K562 (cell line): ENCODE results near the gene DEFB131A.
"Not testable (repeated sequence)": the region's sequence is repeated elsewhere in the genome, so short reads cannot be mapped to it uniquely, and the experiment has no call there.

Experiments
- CHD2 ChIP-seq: IDR thresholded peaks from 2 replicates; pipeline ENCODE4 v1.6.1; 2011; ENCODE audit warnings: low read depth, low read length
- CTCF ChIP-seq, 3 experiments: IDR thresholded peaks in 2 of 3; conservative IDR thresholded peaks in 1 of 3; 2 replicates each; pipeline ENCODE4 v1.5.1; 2011 to 2012; ENCODE audit warnings: low read length in 3 of 3, mild to moderate bottlenecking in 3 of 3, control low read depth in 2 of 3, improper control_type of control experiment in 1 of 3, inconsistent platforms in 1 of 3, low read depth in 1 of 3, mixed read lengths in 1 of 3, moderate library complexity in 1 of 3; ENCODE audit not compliant: insufficient read depth in 2 of 3
- EP300 ChIP-seq: IDR thresholded peaks from 2 replicates; pipeline ENCODE4 v1.6.1; 2012; ENCODE audit warnings: low read length, improper control_type of control experiment
- MAZ ChIP-seq, 2 experiments: fragments of 450-650 bp in 1 of 2; sonication (generic) in 1 of 2; formaldehyde crosslinking; IDR thresholded peaks in 1 of 2; conservative IDR thresholded peaks in 1 of 2; 2 replicates each; pipeline versions ENCODE4 v1.4.0 to v1.5.0; 2020; ENCODE audit warnings: mild to moderate bottlenecking in 1 of 2, missing genetic modification reagents in 1 of 2
- POLR2A ChIP-seq: fragments of 450-650 bp; conservative IDR thresholded peaks from 2 replicates; pipeline ENCODE4 v1.6.1; 2016
- POU5F1 ChIP-seq: fragments of 150-350 bp; IDR thresholded peaks from 2 replicates; pipeline ENCODE4 v1.6.1; 2014; ENCODE audit warnings: borderline replicate concordance, low read length, low read depth, mild to moderate bottlenecking; ENCODE audit not compliant: partially characterized antibody
- TAF7 ChIP-seq: fragments of 450-650 bp; IDR thresholded peaks from 2 replicates; pipeline ENCODE4 v1.6.1; 2016; ENCODE audit warnings: missing genetic modification characterization, missing compliant biosample characterization
- ZBTB33 ChIP-seq: sonication (generic); formaldehyde crosslinking; IDR thresholded peaks from 2 replicates; pipeline ENCODE4 v1.8.1; 2023; ENCODE audit warnings: mild to moderate bottlenecking, missing genetic modification reagents
- ZNF551 ChIP-seq: fragments of 250-450 bp; sonication (Bioruptor Pico); IDR thresholded peaks from 2 replicates; pipeline ENCODE4 v1.5.0; 2021; ENCODE audit warnings: mild to moderate bottlenecking, moderate library complexity
- TF ChIP-seq, protein P1 (sequence below): fragments of 250-450 bp; sonication (Bioruptor Pico); IDR thresholded peaks from 2 replicates; pipeline ENCODE4 v1.5.0; 2020; ENCODE audit warnings: mild to moderate bottlenecking, borderline replicate concordance

- not testable (repeated sequence) for TF ChIP-seq ZBTB33 (CRISPR knock-in tag); CTCF (IDR thresholded peaks at IDR 0.05 in 2 of 3, conservative IDR thresholded peaks at IDR 0.05 in 1 of 3; ENCODE audit: insufficient read depth in 2 of 3, low read depth in 1 of 3, low read length in 3 of 3); TAF7 (tag); CHD2; ZNF551; POU5F1; POLR2A; EP300; MAZ (CRISPR knock-in tag; conservative IDR thresholded peaks at IDR 0.05 in 1 of 2, IDR thresholded peaks at IDR 0.05 in 1 of 2)
- TF ChIP-seq, protein P1, sequence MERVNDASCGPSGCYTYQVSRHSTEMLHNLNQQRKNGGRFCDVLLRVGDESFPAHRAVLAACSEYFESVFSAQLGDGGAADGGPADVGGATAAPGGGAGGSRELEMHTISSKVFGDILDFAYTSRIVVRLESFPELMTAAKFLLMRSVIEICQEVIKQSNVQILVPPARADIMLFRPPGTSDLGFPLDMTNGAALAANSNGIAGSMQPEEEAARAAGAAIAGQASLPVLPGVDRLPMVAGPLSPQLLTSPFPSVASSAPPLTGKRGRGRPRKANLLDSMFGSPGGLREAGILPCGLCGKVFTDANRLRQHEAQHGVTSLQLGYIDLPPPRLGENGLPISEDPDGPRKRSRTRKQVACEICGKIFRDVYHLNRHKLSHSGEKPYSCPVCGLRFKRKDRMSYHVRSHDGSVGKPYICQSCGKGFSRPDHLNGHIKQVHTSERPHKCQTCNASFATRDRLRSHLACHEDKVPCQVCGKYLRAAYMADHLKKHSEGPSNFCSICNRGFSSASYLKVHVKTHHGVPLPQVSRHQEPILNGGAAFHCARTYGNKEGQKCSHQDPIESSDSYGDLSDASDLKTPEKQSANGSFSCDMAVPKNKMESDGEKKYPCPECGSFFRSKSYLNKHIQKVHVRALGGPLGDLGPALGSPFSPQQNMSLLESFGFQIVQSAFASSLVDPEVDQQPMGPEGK (CRISPR knock-in tag): not testable (repeated sequence)
These were observed 53.6 kb downstream of the DEFB131A start for GRCh38 chr4:9497575-9498467.
